H1 (cell line): ENCODE measurements around the gene IL36RN. TPM values are rescaled to one million over a fixed set of nuclear protein-coding genes. Genes with fewer than 3 reads are reported as not detected.

Experiments
- CTCF ChIA-PET: fragments of 300-600 bp; sonication (Branson Sonifier 250); formaldehyde crosslinking; loops from one replicate; lab custom pipeline; 2021; ENCODE audit not compliant: partially characterized antibody; lab: Charles Lee
- POLR2A ChIA-PET: fragments of 300-600 bp; sonication (Branson Sonifier 250); formaldehyde crosslinking; loops from one replicate; lab custom pipeline; 2021; ENCODE audit warnings: inconsistent platforms; ENCODE audit not compliant: partially characterized antibody; lab: Charles Lee
- DNase-seq, 2 experiments: peaks; one replicate each; pipeline versions ENCODE4 v3.0.0 to v3.0.0-alpha.2; 2010 to 2022; ENCODE audit warnings: low spot score in 2 of 2, low read depth in 1 of 2, mixed read lengths in 1 of 2
- FAIRE-seq: peaks from 2 replicates; lab custom pipeline; 2011; peaks lifted over from hg19 to GRCh38; lab: Jason Lieb, UNC
- H2AFZ ChIP-seq: 2 replicates; pipeline ENCODE4 v1.8.1; 2012; ENCODE audit warnings: low read length, inconsistent platforms
- H2AK5ac ChIP-seq: 2 replicates; pipeline ENCODE4 v1.6.1; 2013; ENCODE audit warnings: low read depth, low read length
- H2BK120ac ChIP-seq: replicated peaks from 2 replicates; pipeline ENCODE3; 2013; ENCODE audit warnings: low read depth, low read length, inconsistent platforms
- H2BK12ac ChIP-seq: 2 replicates; pipeline ENCODE4 v1.6.1; 2013; ENCODE audit warnings: low read depth, low read length
- H2BK15ac ChIP-seq: 2 replicates; pipeline ENCODE4 v1.6.1; 2013; ENCODE audit warnings: low read length
- H2BK20ac ChIP-seq: 2 replicates; pipeline ENCODE4 v1.6.1; 2013; ENCODE audit warnings: low read length
- H2BK5ac ChIP-seq: 2 replicates; pipeline ENCODE4 v1.6.1; 2013; ENCODE audit warnings: low read depth, low read length
- H3K14ac ChIP-seq: 2 replicates; pipeline ENCODE4 v1.6.1; 2013; ENCODE audit warnings: inconsistent platforms; ENCODE audit not compliant: insufficient read length
- H3K18ac ChIP-seq: 2 replicates; pipeline ENCODE4 v1.6.1; 2013; ENCODE audit warnings: low read length; ENCODE audit errors: extremely low read depth
- H3K23ac ChIP-seq: 2 replicates; pipeline ENCODE4 v1.6.1; 2013; ENCODE audit warnings: inconsistent platforms; ENCODE audit not compliant: insufficient read length
- H3K23me2 ChIP-seq: 2 replicates; pipeline ENCODE4 v1.6.1; 2013; ENCODE audit warnings: low read depth, low read length
- H3K27ac ChIP-seq: 2 replicates; pipeline ENCODE4 v1.6.1; 2011; ENCODE audit warnings: low read depth, low read length, inconsistent platforms
- H3K27me3 ChIP-seq, 4 experiments: replicated peaks in 1 of 4; 1 replicate in 1 of 4; 2 replicates in 3 of 4; pipeline versions ENCODE4 v1.6.1 to v1.8.1; 2011 to 2013; ENCODE audit warnings: low read length in 3 of 4, mild to moderate bottlenecking in 3 of 4, inconsistent platforms in 2 of 4, mixed read lengths in 2 of 4, moderate library complexity in 1 of 4; ENCODE audit not compliant: control insufficient read depth in 3 of 4, insufficient read depth in 3 of 4; ENCODE audit errors: extremely low read depth in 1 of 4
- H3K36me3 ChIP-seq, 4 experiments: 2 replicates each; pipeline versions ENCODE4 v1.6.1 to v1.8.1; 2011 to 2013; ENCODE audit warnings: mild to moderate bottlenecking in 4 of 4, low read length in 3 of 4, moderate library complexity in 2 of 4, control low read depth in 1 of 4, inconsistent platforms in 1 of 4; ENCODE audit not compliant: insufficient read depth in 4 of 4, control insufficient read depth in 2 of 4
- H3K4ac ChIP-seq: replicated peaks from 2 replicates; pipeline ENCODE3; 2013; ENCODE audit warnings: low read length, low read depth, mixed read lengths, inconsistent platforms; ENCODE audit not compliant: insufficient read length
- H3K4me1 ChIP-seq, 4 experiments: replicated peaks in 1 of 4; 1 replicate in 1 of 4; 2 replicates in 3 of 4; pipeline versions ENCODE4 v1.6.1 to v1.8.1; 2011 to 2013; ENCODE audit warnings: low read length in 3 of 4, inconsistent platforms in 2 of 4, mixed read lengths in 1 of 4; ENCODE audit not compliant: insufficient read depth in 4 of 4, control insufficient read depth in 3 of 4
- H3K4me2 ChIP-seq, 2 experiments: 2 replicates each; pipeline versions ENCODE4 v1.6.1 to v1.8.1; 2011 to 2013; ENCODE audit warnings: low read depth in 2 of 2, low read length in 2 of 2, control low read depth in 1 of 2, inconsistent platforms in 1 of 2, mild to moderate bottlenecking in 1 of 2; ENCODE audit not compliant: insufficient read depth in 1 of 2
- H3K4me3 ChIP-seq, 4 experiments: fragments of 200-600, 300-600 bp in 1 of 4; sonication (generic), shearing (Covaris generic), sonication (Bioruptor Twin) in 1 of 4; 2 replicates each; pipeline versions ENCODE4 v1.5.1 to v1.8.1; 2011 to 2016; ENCODE audit warnings: low read length in 4 of 4, low read depth in 3 of 4, control low read depth in 2 of 4, inconsistent platforms in 2 of 4, mild to moderate bottlenecking in 2 of 4, mixed read lengths in 1 of 4, moderate library complexity in 1 of 4; ENCODE audit not compliant: insufficient read depth in 2 of 4; ENCODE audit errors: extremely low read depth in 1 of 4
- H3K56ac ChIP-seq: replicated peaks from 2 replicates; pipeline ENCODE3; 2013; ENCODE audit warnings: low read depth, mild to moderate bottlenecking, mixed read lengths, low read length, inconsistent platforms; ENCODE audit not compliant: insufficient read length
- H3K79me1 ChIP-seq: 2 replicates; pipeline ENCODE4 v1.6.1; 2013; ENCODE audit warnings: low read depth, low read length, control low read depth
- H3K79me2 ChIP-seq, 2 experiments: 2 replicates each; pipeline versions ENCODE4 v1.6.1 to v1.8.1; 2012 to 2013; ENCODE audit warnings: low read length in 2 of 2, mild to moderate bottlenecking in 2 of 2, inconsistent platforms in 1 of 2; ENCODE audit not compliant: insufficient read depth in 2 of 2, control insufficient read depth in 1 of 2
- H3K9ac ChIP-seq, 4 experiments: replicated peaks in 1 of 4; 1 replicate in 1 of 4; 2 replicates in 3 of 4; pipeline versions ENCODE4 v1.6.1 to v1.8.1; 2011 to 2013; ENCODE audit warnings: low read depth in 3 of 4, low read length in 3 of 4, control low read depth in 2 of 4, mild to moderate bottlenecking in 2 of 4, moderate library complexity in 2 of 4, inconsistent platforms in 1 of 4; ENCODE audit errors: extremely low read depth in 1 of 4
- H3K9me3 ChIP-seq, 2 experiments: 2 replicates each; pipeline versions ENCODE4 v1.6.1 to v1.8.1; 2012 to 2013; ENCODE audit warnings: mild to moderate bottlenecking in 2 of 2, moderate library complexity in 2 of 2, control low read depth in 1 of 2, inconsistent platforms in 1 of 2, low read depth in 1 of 2, low read length in 1 of 2, mixed read lengths in 1 of 2; ENCODE audit not compliant: insufficient read depth in 2 of 2
- H4K20me1 ChIP-seq, 2 experiments: replicated peaks in 1 of 2; 2 replicates each; pipeline versions ENCODE3 to v1.8.1; 2011 to 2013; ENCODE audit warnings: inconsistent platforms in 2 of 2, low read length in 2 of 2, mild to moderate bottlenecking in 1 of 2; ENCODE audit not compliant: insufficient read depth in 2 of 2, control insufficient read depth in 1 of 2
- H4K5ac ChIP-seq: 2 replicates; pipeline ENCODE4 v1.6.1; 2013; ENCODE audit warnings: low read length, low read depth, mixed read lengths, inconsistent platforms; ENCODE audit not compliant: insufficient read length
- H4K8ac ChIP-seq: 2 replicates; pipeline ENCODE4 v1.8.0; 2013; ENCODE audit warnings: mild to moderate bottlenecking, moderate library complexity, low read length, inconsistent platforms; ENCODE audit not compliant: insufficient read depth; ENCODE audit errors: extremely low read depth
- H4K91ac ChIP-seq: replicated peaks from 2 replicates; pipeline ENCODE3; 2013; ENCODE audit warnings: low read length, mixed read lengths, inconsistent platforms; ENCODE audit not compliant: insufficient read length
- ASH2L ChIP-seq: fragments of 200-600, 300-600 bp; sonication (generic); IDR thresholded peaks from one replicate; pipeline ENCODE4 v1.7.1; 2017; ENCODE audit warnings: low read length
- BCL11A ChIP-seq, 2 experiments: IDR thresholded peaks; one replicate each; pipeline ENCODE4 v1.6.1; 2011; ENCODE audit warnings: low read depth in 2 of 2, low read length in 2 of 2, mild to moderate bottlenecking in 2 of 2
- CBX5 ChIP-seq: fragments of 300-800, 300-1000 bp; sonication (generic); IDR thresholded peaks from 2 replicates; pipeline ENCODE4 v1.7.1; 2016; ENCODE audit warnings: antibody characterized with exemption, low read length, low read depth
- E2F6 ChIP-seq: IDR thresholded peaks from 2 replicates; pipeline ENCODE4 v1.6.1; 2012; ENCODE audit warnings: inconsistent platforms
- WGBS, 2 experiments: shearing (Covaris generic) in 1 of 2; methylation state at CpG; one replicate each; pipeline versions ENCODE4 v1.1.6 to v1.1.7; 2013 to 2015; ENCODE audit warnings: low lambda C conversion rate in 2 of 2, mixed read lengths in 2 of 2, inconsistent platforms in 1 of 2, low coverage in 1 of 2, missing lambda C conversion rate in 1 of 2; ENCODE audit not compliant: insufficient replicate concordance in 2 of 2, insufficient coverage in 1 of 2, insufficient read length in 1 of 2; ENCODE audit errors: extremely low coverage in 1 of 2, missing lambda C conversion rate in 1 of 2; 5-methylcytosine and 5-hydroxymethylcytosine counted together
- polyA plus RNA-seq, 7 experiments: library from polyadenylated mRNA; depleted of rRNA in 3 of 7; stranded (reverse) in 5 of 7; unstranded in 2 of 7; fragments of >200 nt in 5 of 7; fragments of 200-250 nt in 2 of 7; gene quantifications; 1 replicate in 5 of 7; 2 replicates in 1 of 7; 4 replicates in 1 of 7; pipeline versions ENCODE4 v1.2.1 to v1.2.3, GENCODE V29; 2011 to 2013; ENCODE audit warnings: missing spikeins in 2 of 7, mixed read lengths in 2 of 7
- total RNA-seq: library from RNA; stranded (reverse); fragmentation: NEBNext Ultra II Directional; extraction: Animal tissue kit (Norgen Biotek cat#: 25700); gene quantifications from 2 replicates; pipeline ENCODE4 v1.2.1, GENCODE V29; 2021

The IL36RN gene
- total and polyA plus RNA-seq, 2 of the 8 experiments (the other 6 are each of a cell fraction or from before 2014, with no cell fraction given): not detected

- no peak within 1 kb of the TSS for H3K27ac ChIP-seq
- no peak within 1 kb of the TSS for H3K14ac ChIP-seq
- 86% methylated on average over 3 of the region's 3 CpGs; no CpG with 5 or more reads in 1 of the 2 experiments for WGBS, 2 experiments
- no peak within 1 kb of the TSS for H2BK15ac ChIP-seq
- H3K36me3 ChIP-seq: no peaks in the 10 kb centered on the region
- H3K79me2 ChIP-seq: no peaks in the 10 kb centered on the region
- POLR2A ChIA-PET: no interaction called here
- no peak within 1 kb of the TSS for H2AK5ac ChIP-seq
- H3K23ac ChIP-seq: no peak within 1 kb of the TSS
- H4K5ac ChIP-seq: no peak within 1 kb of the TSS
- no peaks in the 10 kb centered on the region for H3K79me1 ChIP-seq
- no peaks in the 10 kb centered on the region for H3K4me1 ChIP-seq
- H3K4ac ChIP-seq: no peak within 1 kb of the TSS
- H4K91ac ChIP-seq: no peak within 1 kb of the TSS
- H3K4me2 ChIP-seq: no peak within 1 kb of the TSS
- H3K27me3 ChIP-seq: no peaks in the 10 kb centered on the region
- CTCF ChIA-PET: no interaction called here
- FAIRE-seq (no peak), DNase-seq (no peak)
- H3K18ac ChIP-seq: no peak within 1 kb of the TSS
- H2BK20ac ChIP-seq: no peak within 1 kb of the TSS
- no peak within 1 kb of the TSS for H2BK5ac ChIP-seq
- H3K9me3 ChIP-seq: 0 out of 4 replicates have a peak, but pooled peaks cover 0 to 9% of the 10 kb centered on the region in 2 experiments
- no peak within 1 kb of the TSS for H4K8ac ChIP-seq
- no peaks in the 10 kb centered on the region for H4K20me1 ChIP-seq
- H3K23me2 ChIP-seq: peaks cover 2% of the 10 kb centered on the region; the same call in 1 of the 2 replicates
- no peak within 1 kb of the TSS for H2BK12ac ChIP-seq
- no peak within 1 kb of the TSS for H2AFZ ChIP-seq
- no peak within 1 kb of the TSS for H3K4me3 ChIP-seq
- no peak within 1 kb of the TSS for H3K9ac ChIP-seq
- no peak within 1 kb of the TSS for H2BK120ac ChIP-seq
- peak within 1 kb of the TSS; percentile 91 for H3K56ac ChIP-seq
- TF ChIP-seq E2F6 (no peak), ASH2L (no peak), CBX5 (no peak), BCL11A (IDR thresholded peaks at IDR 0.05; ENCODE audit: low read depth in 2 of 2, low read length in 2 of 2) (no peak)
Measured at GRCh38 chr2:113067681-113068080, 8.7 kb downstream of the IL36RN start, which contains the start of gene IL1F10. TSS of gene IL1F10 (plus strand) at chr2:113067970. CDS start at chr2:113072739, 4,769 bp downstream.
